H9 (cell line): ENCODE results near the gene PRPF6. TPM values are rescaled to one million over a fixed set of nuclear protein-coding genes. Genes with fewer than 3 reads are reported as not detected.

Experiments used
- DNase-seq: peaks from one replicate; pipeline ENCODE4 v3.0.0-alpha.2; 2017
- H2AFZ ChIP-seq: one replicate; pipeline ENCODE4 v1.6.1; 2013; ENCODE audit warnings: mild to moderate bottlenecking, low read length, control low read depth, moderate library complexity
- H2AK5ac ChIP-seq: 2 replicates; pipeline ENCODE4 v1.6.1; 2013; ENCODE audit warnings: low read length, control low read depth, mixed read lengths; ENCODE audit not compliant: insufficient read length
- H2BK120ac ChIP-seq: one replicate; pipeline ENCODE4 v1.6.1; 2013; ENCODE audit warnings: low read depth, mild to moderate bottlenecking, low read length, control low read depth, inconsistent platforms; ENCODE audit not compliant: poor library complexity, severe bottlenecking
- H2BK12ac ChIP-seq: 2 replicates; pipeline ENCODE4 v1.6.1; 2013; ENCODE audit warnings: low read length, control low read depth, mixed read lengths, low read depth; ENCODE audit not compliant: insufficient read length
- H2BK15ac ChIP-seq: 2 replicates; pipeline ENCODE4 v1.6.1; 2013; ENCODE audit warnings: low read depth, low read length, control low read depth
- H2BK20ac ChIP-seq: one replicate; pipeline ENCODE4 v1.6.1; 2013; ENCODE audit warnings: low read depth, mild to moderate bottlenecking, low read length, control low read depth, inconsistent platforms; ENCODE audit not compliant: poor library complexity, severe bottlenecking
- H2BK5ac ChIP-seq: 2 replicates; pipeline ENCODE4 v1.6.1; 2013; ENCODE audit warnings: low read length, control low read depth, mixed read lengths; ENCODE audit not compliant: insufficient read length
- H3K14ac ChIP-seq: 2 replicates; pipeline ENCODE4 v1.6.1; 2013; ENCODE audit warnings: low read length, control low read depth; ENCODE audit not compliant: insufficient read depth
- H3K18ac ChIP-seq: 2 replicates; pipeline ENCODE4 v1.6.1; 2013; ENCODE audit warnings: low read depth, mild to moderate bottlenecking, mixed read lengths, low read length, control low read depth; ENCODE audit not compliant: insufficient read length
- H3K23ac ChIP-seq: 2 replicates; pipeline ENCODE4 v1.6.1; 2013; ENCODE audit warnings: low read length, control low read depth, mixed read lengths, low read depth; ENCODE audit not compliant: insufficient read length
- H3K23me2 ChIP-seq: 2 replicates; pipeline ENCODE4 v1.6.1; 2013; ENCODE audit warnings: low read depth, mild to moderate bottlenecking, mixed read lengths, low read length, control low read depth; ENCODE audit not compliant: insufficient read length, poor library complexity, severe bottlenecking
- H3K27ac ChIP-seq: 2 replicates; pipeline ENCODE4 v1.5.1; 2013; ENCODE audit warnings: low read length, control low read depth, mixed read lengths, low read depth; ENCODE audit not compliant: insufficient read length
- H3K27me3 ChIP-seq: 2 replicates; pipeline ENCODE4 v1.6.1; 2013; ENCODE audit warnings: low read length, control low read depth, inconsistent platforms; ENCODE audit not compliant: insufficient read depth
- H3K4ac ChIP-seq: 2 replicates; pipeline ENCODE4 v1.6.1; 2013; ENCODE audit warnings: low read depth, mild to moderate bottlenecking, control low read depth, inconsistent platforms, low read length, moderate library complexity
- H3K4me1 ChIP-seq: 2 replicates; pipeline ENCODE4 v1.6.1; 2013; ENCODE audit warnings: low read length, control low read depth, inconsistent platforms; ENCODE audit not compliant: insufficient read depth
- H3K4me2 ChIP-seq: 2 replicates; pipeline ENCODE4 v1.6.1; 2013; ENCODE audit warnings: low read length, control low read depth, mixed read lengths; ENCODE audit not compliant: insufficient read length, insufficient read depth
- H3K56ac ChIP-seq: 2 replicates; pipeline ENCODE4 v1.6.1; 2013; ENCODE audit warnings: low read depth, mild to moderate bottlenecking, mixed read lengths, low read length, control low read depth; ENCODE audit not compliant: insufficient read length
- H3K79me1 ChIP-seq: 2 replicates; pipeline ENCODE4 v1.6.1; 2013; ENCODE audit warnings: low read depth, mild to moderate bottlenecking, moderate library complexity, low read length, control low read depth, inconsistent platforms; ENCODE audit not compliant: insufficient read depth, poor library complexity, severe bottlenecking
- H3K79me2 ChIP-seq: 2 replicates; pipeline ENCODE4 v1.6.1; 2013; ENCODE audit warnings: low read length, control low read depth, inconsistent platforms; ENCODE audit not compliant: insufficient read depth
- H3K9ac ChIP-seq: 2 replicates; pipeline ENCODE4 v1.6.1; 2013; ENCODE audit warnings: low read length, control low read depth, mixed read lengths; ENCODE audit not compliant: insufficient read length; ENCODE audit errors: extremely low read depth
- H3K9me3 ChIP-seq: one replicate; pipeline ENCODE4 v1.6.1; 2013; ENCODE audit warnings: low read depth, low read length, inconsistent platforms; ENCODE audit not compliant: control insufficient read depth
- H3T11ph ChIP-seq: one replicate; pipeline ENCODE4 v1.6.1; 2013; ENCODE audit warnings: mild to moderate bottlenecking, low read length, control low read depth, inconsistent platforms
- H4K20me1 ChIP-seq: one replicate; pipeline ENCODE4 v1.6.1; 2013; ENCODE audit not compliant: control insufficient read depth, insufficient read length, insufficient read depth
- H4K5ac ChIP-seq: 2 replicates; pipeline ENCODE4 v1.6.1; 2013; ENCODE audit warnings: low read depth, mild to moderate bottlenecking, mixed read lengths, low read length, control low read depth; ENCODE audit not compliant: insufficient read length
- H4K8ac ChIP-seq: replicated peaks from 2 replicates; pipeline ENCODE4 v1.6.1; 2013; ENCODE audit warnings: low read length, control low read depth, mixed read lengths, low read depth; ENCODE audit not compliant: insufficient read length
- H4K91ac ChIP-seq: 2 replicates; pipeline ENCODE4 v1.6.1; 2013; ENCODE audit warnings: low read depth, mild to moderate bottlenecking, moderate library complexity, mixed read lengths, low read length, control low read depth; ENCODE audit not compliant: insufficient read length
- H3K27ac Mint-ChIP-seq, 3 experiments: 2 replicates in 2 of 3; 3 replicates in 1 of 3; pipeline ENCODE4 v1.8.0; 2020 to 2021; ENCODE audit warnings: mixed read lengths in 3 of 3, mild to moderate bottlenecking in 1 of 3, moderate library complexity in 1 of 3
- H3K27me3 Mint-ChIP-seq: 2 replicates; pipeline ENCODE4 v1.8.0; 2021; ENCODE audit warnings: low read depth, mild to moderate bottlenecking, moderate library complexity, mixed read lengths
- H3K36me3 Mint-ChIP-seq, 3 experiments: 2 replicates in 2 of 3; 3 replicates in 1 of 3; pipeline ENCODE4 v1.8.0; 2020 to 2021; ENCODE audit warnings: low read depth in 3 of 3, mixed read lengths in 3 of 3; ENCODE audit not compliant: insufficient read depth in 1 of 3
- H3K4me1 Mint-ChIP-seq, 2 experiments: 2 replicates each; pipeline ENCODE4 v1.8.0; 2020; ENCODE audit warnings: mixed read lengths in 2 of 2
- H3K4me3 Mint-ChIP-seq, 2 experiments: 2 replicates in 1 of 2; 3 replicates in 1 of 2; pipeline ENCODE4 v1.8.0; 2020 to 2021; ENCODE audit warnings: mild to moderate bottlenecking in 2 of 2, mixed read lengths in 2 of 2, moderate library complexity in 1 of 2
- H3K9me3 Mint-ChIP-seq, 2 experiments: 2 replicates in 1 of 2; 3 replicates in 1 of 2; pipeline ENCODE4 v1.8.0; 2020; ENCODE audit warnings: mild to moderate bottlenecking in 2 of 2, mixed read lengths in 2 of 2, moderate library complexity in 1 of 2
- CTCF ChIP-seq: fragments of 200-600 bp; sonication (generic); conservative IDR thresholded peaks from 3 replicates; pipeline ENCODE4 v1.8.0; 2021; ENCODE audit warnings: antibody characterized with exemption, mild to moderate bottlenecking
- WGBS: extraction: QIAGEN DNeasy Blood & Tissue Kit; methylation state at CpG from one replicate; pipeline ENCODE4 v1.1.7; 2013; ENCODE audit warnings: missing lambda C conversion rate, low lambda C conversion rate, mixed read lengths; ENCODE audit not compliant: insufficient read length; ENCODE audit errors: extremely low coverage; 5-methylcytosine and 5-hydroxymethylcytosine counted together
- total RNA-seq: library from RNA; stranded (reverse); gene quantifications from 2 replicates; pipeline ENCODE4 v1.2.1, GENCODE V29; 2021

The PRPF6 gene
- total RNA-seq, 1 experiment from 2014 or later = 87.9 TPM

- Histone ChIP-seq H2BK20ac (no peak overlapping the region), H3K4me2 (no peak overlapping the region), H3T11ph (no peak overlapping the region), H3K27ac (no peak overlapping the region), H4K5ac (no peak overlapping the region), H3K4ac (no peak overlapping the region), H4K91ac (no peak overlapping the region), H2BK5ac (no peak overlapping the region), H3K18ac (no peak overlapping the region), H2BK12ac (no peak overlapping the region), H4K8ac (no peak overlapping the region), H2BK15ac (no peak overlapping the region), H2AFZ (no peak overlapping the region), H2AK5ac (no peak overlapping the region), H3K79me1 (peaks cover 4% of the 10 kb centered on the region), H3K9ac (no peak overlapping the region), H3K14ac (no peak overlapping the region), H3K79me2 (no peaks in the 10 kb centered on the region), H4K20me1 (no peaks in the 10 kb centered on the region), H3K9me3 (no peaks in the 10 kb centered on the region), H3K4me1 (no peaks in the 10 kb centered on the region), H3K23me2 (no peaks in the 10 kb centered on the region), H3K23ac (no peak overlapping the region), H3K27me3 (no peaks in the 10 kb centered on the region), H2BK120ac (no peak overlapping the region), H3K56ac (no peak overlapping the region)
- H3K4me3 Mint-ChIP-seq = no peak overlapping the region
- no peak overlapping the region for H3K27ac Mint-ChIP-seq
- H3K4me1 Mint-ChIP-seq = no peaks in the 10 kb centered on the region
- H3K9me3 Mint-ChIP-seq = peaks cover 4 to 5% of the 10 kb centered on the region in 2 experiments; a peak in 2 of 5 replicates
- WGBS = no CpG with 5 or more reads among the region's 3 CpGs
- no peak for TF ChIP-seq CTCF
- no peaks in the 10 kb centered on the region for H3K27me3 Mint-ChIP-seq
- no peak for DNase-seq
- peaks cover 25 to 80% (median 72%) of the 10 kb centered on the region in 3 experiments for H3K36me3 Mint-ChIP-seq
Observed at GRCh38 chr20:64006902-64007301, 26.0 kb downstream of the PRPF6 start.
